Lung (tissue), 12 donors: ENCODE measurements around the gene ACOT13. TPM values are rescaled to one million over a fixed set of nuclear protein-coding genes. Genes with fewer than 3 reads are reported as not detected.

Source experiments
- ATAC-seq: fragments of 200-7000 bp; cut with Tn5 transposase; one replicate; pipeline ENCODE4 v1.9.1; 2020; ENCODE audit warnings: moderate number of reproducible peaks; ENCODE audit not compliant: insufficient read depth, low FRiP score
- DNase-seq, 3 donors: peaks; one replicate each; pipeline ENCODE4 v3.0.0-alpha.2; 2013 to 2017
- H3K27ac ChIP-seq, 2 donors: one replicate each; pipeline ENCODE4 v1.5.1; 2013; ENCODE audit warnings: mild to moderate bottlenecking in 2 of 2, moderate library complexity in 2 of 2, control low read depth in 1 of 2, inconsistent platforms in 1 of 2, low read depth in 1 of 2, low read length in 1 of 2
- H3K27me3 ChIP-seq, 3 donors: one replicate each; pipeline ENCODE4 v1.5.1; 2013; ENCODE audit warnings: low read length in 2 of 3; ENCODE audit not compliant: control insufficient read depth in 3 of 3, insufficient read depth in 3 of 3
- H3K36me3 ChIP-seq, 4 donors: one replicate each; pipeline ENCODE4 v1.5.1; 2013; ENCODE audit warnings: low read length in 4 of 4, mild to moderate bottlenecking in 1 of 4, moderate library complexity in 1 of 4; ENCODE audit not compliant: control insufficient read depth in 4 of 4, insufficient read depth in 4 of 4
- H3K4me1 ChIP-seq, 5 donors: one replicate each; pipeline ENCODE4 v1.5.1; 2013; ENCODE audit warnings: low read length in 5 of 5, mild to moderate bottlenecking in 2 of 5, moderate library complexity in 1 of 5; ENCODE audit not compliant: control insufficient read depth in 5 of 5, insufficient read depth in 5 of 5
- H3K4me3 ChIP-seq: one replicate; pipeline ENCODE4 v1.5.1; 2013; ENCODE audit warnings: mild to moderate bottlenecking, control low read depth, moderate library complexity
- H3K9ac ChIP-seq, 2 donors: one replicate each; pipeline ENCODE4 v1.5.1; 2013; ENCODE audit warnings: low read length in 2 of 2, control low read depth in 1 of 2; ENCODE audit not compliant: insufficient read depth in 1 of 2
- H3K9me3 ChIP-seq, 4 donors: one replicate each; pipeline ENCODE4 v1.5.1; 2013; ENCODE audit warnings: low read length in 3 of 4, mild to moderate bottlenecking in 1 of 4, moderate library complexity in 1 of 4; ENCODE audit not compliant: control insufficient read depth in 4 of 4, insufficient read depth in 3 of 4
- CTCF ChIP-seq: IDR thresholded peaks from 2 replicates; pipeline ENCODE4 v1.5.1; 2012; ENCODE audit warnings: mild to moderate bottlenecking; ENCODE audit errors: control extremely low read depth, extremely low read depth
- WGBS, 2 donors: extraction: QIAGEN DNeasy Blood & Tissue Kit; methylation state at CpG; one replicate each; pipeline ENCODE4 v1.1.7; 2013; 5-methylcytosine and 5-hydroxymethylcytosine counted together
- polyA plus RNA-seq, 2 donors: library from polyadenylated mRNA; stranded (reverse); fragments of 200-250 nt; gene quantifications; one replicate each; pipeline ENCODE4 v1.2.1, GENCODE V29; 2013
- total RNA-seq, 2 donors: library from RNA; depleted of rRNA in 1 of 2; stranded (reverse); fragments of >200 nt in 1 of 2; gene quantifications; one replicate each; pipeline ENCODE4 v1.2.1, GENCODE V29; 2014 to 2021
- donor health status: control.
- donor health status: control.
- donor health status: Bipolar disorder and iron deficiency.
- donor health status: healthy.
- donor health status: DM: yes; HTN: yes; CAD: no.

ACOT13 gene
- total and polyA plus RNA-seq, 4 donors = 4.7 to 59.3 (median 14.3) TPM

DNA sequence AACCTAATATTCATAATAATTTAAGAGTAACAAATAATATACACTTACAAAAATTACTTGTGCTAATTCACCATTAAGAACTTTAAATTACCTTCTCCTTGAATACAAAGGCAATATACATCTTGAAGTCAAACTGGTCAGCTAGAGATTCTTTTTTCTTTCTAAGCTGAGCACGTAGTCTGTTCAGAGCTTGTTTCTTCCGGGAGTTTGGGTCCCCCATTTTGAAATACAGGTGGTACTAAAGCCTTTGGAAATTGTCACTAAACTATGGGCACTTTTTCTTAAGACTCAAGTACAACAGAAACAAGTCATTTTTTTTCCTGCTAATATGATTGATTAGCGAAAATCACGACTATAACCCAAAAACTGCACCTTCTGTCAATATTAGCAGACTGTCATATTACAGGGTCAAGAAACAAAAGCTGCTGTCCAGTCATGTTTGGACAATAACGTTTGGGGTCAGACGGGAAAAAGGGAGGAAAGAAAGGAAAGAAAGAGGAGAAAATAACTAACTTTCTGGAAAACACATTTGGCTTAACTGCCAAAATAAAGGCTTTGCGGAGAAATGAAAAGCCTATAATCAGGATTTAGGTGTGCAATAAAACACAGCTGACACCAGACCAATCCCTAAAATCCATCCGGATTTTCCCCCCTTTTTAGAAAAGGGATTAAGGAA, 51.7 kb downstream of the ACOT13 start:
- Histone ChIP-seq H3K9ac (peak overlapping the region in 1 of 2 donors; percentile 100), H3K9me3 (no peaks in the 10 kb centered on the region), H3K4me3 (peak overlapping the region; percentile 8), H3K27ac (peak overlapping the region in 1 of 2 donors; percentile 100), H3K27me3 (no peaks in the 10 kb centered on the region), H3K36me3 (peaks cover 4 to 9% (median 8%) of the 10 kb centered on the region in 4 donors), H3K4me1 (peaks cover 4 to 27% (median 6%) of the 10 kb centered on the region in 5 donors)
- DNase-seq (peak in 1 of 3 donors; percentile 39), ATAC-seq (no peak)
- no peak for TF ChIP-seq CTCF
- 12 to 28% methylated on average over 8 of the region's 8 CpGs for WGBS, 2 donors

DNA sequence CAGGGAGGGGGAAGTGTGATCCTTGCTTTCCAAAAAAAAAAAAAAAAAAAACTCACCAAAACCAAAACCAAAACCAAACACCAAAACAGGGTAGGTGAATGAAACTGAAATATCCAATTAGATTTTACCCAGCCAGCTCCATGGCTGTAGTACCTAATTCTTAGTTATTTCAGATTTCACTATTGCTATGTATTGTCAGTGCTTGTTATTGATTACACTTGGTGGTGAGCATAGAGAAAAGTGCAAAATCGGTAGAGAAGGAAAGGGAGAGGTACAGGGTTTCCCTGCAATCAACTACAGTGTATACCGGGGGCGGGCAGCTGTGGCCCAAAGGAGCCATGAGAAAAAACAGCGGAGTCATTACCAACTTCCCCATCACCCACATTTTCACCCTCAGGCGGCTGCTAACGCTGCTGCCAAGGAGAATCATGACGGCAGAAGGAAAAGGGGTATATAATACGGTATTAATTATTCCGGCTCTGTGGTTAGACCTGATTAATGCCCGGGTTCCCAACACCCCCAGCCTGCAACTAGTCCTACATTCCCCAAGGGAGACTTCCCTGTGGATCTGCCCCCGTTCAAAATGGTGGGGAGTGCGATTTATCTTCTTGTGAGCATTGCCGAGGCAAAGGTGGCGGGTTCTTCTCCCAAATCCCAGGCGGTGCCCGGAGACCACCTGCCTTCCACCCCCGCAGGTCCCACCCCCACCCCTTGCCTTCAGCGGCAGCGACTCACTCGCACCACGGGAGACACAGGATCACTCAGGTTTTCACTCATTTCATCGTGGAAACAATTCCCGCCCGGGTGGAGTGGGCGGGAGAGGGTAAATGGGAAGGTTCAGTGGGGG, 52.5 kb downstream of the ACOT13 start, which contains the start of gene C6orf62:
Gene C6orf62 (minus strand): TSS at position 30 of the 847 bp plus-strand sequence. CDS start 486 bp downstream, outside the sequence.
- H3K4me1 ChIP-seq = peaks cover 4 to 27% (median 6%) of the 10 kb centered on the region in 5 donors
- H3K36me3 ChIP-seq = peaks cover 0 to 8% (median 6%) of the 10 kb centered on the region in 4 donors
- DNase-seq = peak; percentile 26 to 31 (median 26)
- H3K9me3 ChIP-seq = no peaks in the 10 kb centered on the region
- WGBS, 2 donors = 0 to 1% methylated on average over 25 of the region's 25 CpGs
- peak within 1 kb of the TSS; percentile 97 to 100 for H3K9ac ChIP-seq
- no peak for ATAC-seq
- H3K27ac ChIP-seq = peak within 1 kb of the TSS; percentile 97 to 100
- TF ChIP-seq CTCF = no peak
- peak within 1 kb of the TSS; percentile 98 for H3K4me3 ChIP-seq
- H3K27me3 ChIP-seq = no peaks in the 10 kb centered on the region

DNA sequence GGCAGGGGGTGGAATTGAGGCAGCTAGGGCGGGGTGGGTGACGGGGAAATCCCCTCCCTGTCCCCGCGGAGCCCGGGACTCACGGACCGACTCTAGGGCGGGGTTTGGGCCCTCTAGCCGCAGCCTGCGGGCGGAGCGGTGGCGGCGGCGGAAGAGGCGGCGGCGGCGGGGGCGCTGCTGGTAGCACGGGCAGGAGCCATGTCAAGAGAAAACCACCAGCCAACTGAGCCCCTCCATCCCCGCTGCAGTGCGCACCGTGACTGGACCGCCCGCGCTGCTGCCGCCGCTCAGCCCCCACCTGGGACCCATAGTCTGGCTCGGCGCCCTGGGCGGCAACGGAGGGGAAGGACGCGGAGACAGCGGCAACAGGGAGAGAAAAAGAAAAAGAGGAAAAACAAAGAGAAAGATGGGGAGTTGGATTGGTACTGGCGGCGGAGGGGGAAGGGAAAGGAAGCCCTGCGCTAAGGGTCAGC, 53.3 kb downstream of the ACOT13 start:
- peak; percentile 63 for ATAC-seq
- Histone ChIP-seq H3K27me3 (no peaks in the 10 kb centered on the region), H3K36me3 (peaks cover 0 to 8% (median 4%) of the 10 kb centered on the region in 4 donors), H3K27ac (peak overlapping the region; percentile 97 to 100), H3K9ac (peak overlapping the region; percentile 97 to 100), H3K9me3 (no peaks in the 10 kb centered on the region), H3K4me1 (peaks cover 4 to 27% (median 5%) of the 10 kb centered on the region in 5 donors), H3K4me3 (peak overlapping the region; percentile 98)
- WGBS, 2 donors = 1% methylated on average over 38 to 39 of the region's 39 CpGs
- peak in 2 of 3 donors; percentile 57 to 58 for DNase-seq
- no peak for TF ChIP-seq CTCF
